AG08395 (cell line): ENCODE measurements around the gene SERPINA4.

ENCODE experiments used
- DNase-seq: peaks from one replicate; pipeline ENCODE4 v3.0.0; 2012; ENCODE audit warnings: mixed read lengths, low spot score

SERPINA4 gene, protein sequence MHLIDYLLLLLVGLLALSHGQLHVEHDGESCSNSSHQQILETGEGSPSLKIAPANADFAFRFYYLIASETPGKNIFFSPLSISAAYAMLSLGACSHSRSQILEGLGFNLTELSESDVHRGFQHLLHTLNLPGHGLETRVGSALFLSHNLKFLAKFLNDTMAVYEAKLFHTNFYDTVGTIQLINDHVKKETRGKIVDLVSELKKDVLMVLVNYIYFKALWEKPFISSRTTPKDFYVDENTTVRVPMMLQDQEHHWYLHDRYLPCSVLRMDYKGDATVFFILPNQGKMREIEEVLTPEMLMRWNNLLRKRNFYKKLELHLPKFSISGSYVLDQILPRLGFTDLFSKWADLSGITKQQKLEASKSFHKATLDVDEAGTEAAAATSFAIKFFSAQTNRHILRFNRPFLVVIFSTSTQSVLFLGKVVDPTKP

DNA sequence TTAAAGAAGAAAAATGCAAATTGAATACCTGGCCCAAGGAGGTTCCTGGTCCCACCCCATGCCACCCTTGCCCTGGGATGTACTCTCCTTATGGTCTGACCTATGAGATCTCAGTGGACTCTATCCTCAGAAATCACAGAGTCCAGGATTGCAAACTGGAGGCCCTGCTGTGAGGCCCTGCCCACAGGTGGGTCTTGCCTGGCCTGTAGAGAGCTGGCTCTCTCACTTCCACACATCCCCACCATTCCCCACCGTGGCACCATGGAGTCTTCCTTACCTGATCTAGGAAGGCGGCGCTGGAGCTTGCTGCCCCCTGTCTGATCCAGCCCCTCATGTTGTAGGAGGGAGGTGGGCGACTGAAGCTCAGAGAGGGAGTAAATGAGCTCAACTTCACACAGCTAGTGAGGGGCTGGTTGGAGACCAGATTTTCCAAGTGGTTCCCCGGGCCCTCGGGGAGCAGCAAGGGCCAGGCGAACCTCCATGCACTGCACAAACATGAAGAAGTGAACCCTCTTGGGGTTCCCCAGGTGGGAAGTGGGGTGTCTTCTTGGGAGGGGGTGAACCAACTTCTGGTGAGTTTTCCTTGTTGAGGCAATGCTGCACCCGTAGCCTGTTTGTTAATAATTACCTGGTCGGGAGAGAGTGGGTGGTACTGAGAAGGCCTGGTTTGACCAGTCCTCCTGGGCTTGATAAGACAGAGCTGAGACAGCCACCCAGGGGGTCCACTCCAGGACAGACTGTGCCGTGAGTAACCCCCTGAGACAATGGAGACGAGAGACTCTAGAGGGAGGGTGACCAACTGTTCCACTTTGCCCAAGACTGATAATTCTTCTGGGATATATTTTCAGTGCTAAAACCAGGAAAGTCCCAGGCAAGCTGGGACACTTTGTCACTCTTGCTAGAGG lies at the start of gene SERPINA4:
TSS of gene SERPINA4 (plus strand) at position 692 of the 905 bp plus-strand sequence. CDS start 2,041 bp downstream, outside the sequence.
- no peak for DNase-seq

DNA sequence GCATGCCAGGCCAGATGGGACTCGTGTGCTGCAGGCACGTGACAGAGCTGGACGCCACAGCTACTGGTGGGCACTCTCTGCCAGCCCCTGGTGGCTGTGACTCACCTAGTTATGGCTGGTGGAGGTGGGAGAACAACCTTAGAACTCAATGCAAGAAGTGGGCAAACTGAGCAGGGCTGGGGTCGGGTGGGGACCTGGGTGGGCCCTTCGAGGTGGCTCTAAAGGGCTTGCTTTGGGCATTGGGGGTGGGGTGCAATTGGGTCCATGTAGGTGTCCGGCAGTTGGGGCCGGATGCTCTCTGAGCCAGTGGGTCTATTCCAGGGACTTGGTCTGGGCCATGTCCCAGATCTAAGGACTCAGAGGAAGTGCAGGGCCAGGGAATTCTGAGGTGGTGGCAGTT lies 46.9 kb upstream of the SERPINA4 start:
- no peak for DNase-seq

DNA sequence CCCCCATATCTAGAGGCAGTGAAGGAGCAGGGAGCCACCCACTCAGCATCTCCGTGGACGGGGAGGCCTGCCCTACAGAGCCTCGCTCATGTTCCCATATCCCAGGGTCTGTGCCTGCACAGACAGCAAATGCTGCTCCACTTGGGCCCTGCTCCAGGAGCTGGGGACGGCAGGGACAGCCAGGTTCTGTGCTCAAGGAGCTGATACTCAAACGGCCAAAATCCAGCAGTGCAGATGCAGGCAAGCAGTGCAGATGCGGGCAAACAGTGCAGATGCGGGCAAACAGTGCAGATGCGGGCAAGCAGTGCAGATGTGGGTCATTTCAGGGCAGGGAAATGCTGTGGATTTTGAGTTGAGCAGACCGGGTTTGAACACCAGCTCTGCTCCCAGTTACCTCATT lies 45.8 kb upstream of the SERPINA4 start:
- DNase-seq: no peak

DNA sequence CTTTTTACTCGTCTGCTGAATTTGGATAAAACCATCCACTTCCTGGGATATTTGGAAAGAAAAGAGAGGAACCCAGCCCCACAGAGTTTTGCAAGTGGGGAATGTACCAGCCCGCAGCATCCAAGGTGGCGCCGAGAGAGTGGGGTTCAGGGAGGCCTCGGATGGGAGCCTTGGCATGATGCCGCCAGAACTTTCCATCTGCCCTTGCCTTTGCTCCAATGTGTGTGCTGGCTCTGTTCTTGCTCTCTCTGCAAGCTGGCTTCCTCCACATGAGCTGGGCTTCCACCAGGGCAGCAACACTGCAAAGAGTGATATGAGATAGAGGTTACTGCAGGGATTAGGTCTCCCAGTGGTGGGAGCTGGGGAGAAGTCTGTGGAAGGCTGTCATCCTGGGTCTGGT lies 45.4 kb upstream of the SERPINA4 start:
- no peak for DNase-seq

DNA sequence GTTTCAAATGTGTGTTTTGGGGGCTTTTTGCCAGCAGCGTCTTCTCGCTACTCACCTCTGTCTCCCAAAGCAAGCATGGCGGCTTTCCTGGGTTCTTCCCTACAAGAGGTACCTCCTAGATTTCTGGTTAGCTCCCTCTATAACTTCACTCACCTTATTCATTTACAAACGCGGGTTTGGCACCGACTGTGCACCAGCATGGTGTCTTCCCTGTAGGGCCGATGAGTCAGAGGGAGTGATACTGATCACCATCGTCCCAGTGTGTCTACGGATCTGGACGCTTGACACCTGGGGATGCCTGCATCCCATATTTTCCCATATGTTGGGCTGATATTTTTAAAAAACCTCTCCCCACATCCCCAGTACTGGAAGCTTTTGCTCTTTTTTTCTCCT lies 44.0 kb upstream of the SERPINA4 start:
- no peak for DNase-seq

DNA sequence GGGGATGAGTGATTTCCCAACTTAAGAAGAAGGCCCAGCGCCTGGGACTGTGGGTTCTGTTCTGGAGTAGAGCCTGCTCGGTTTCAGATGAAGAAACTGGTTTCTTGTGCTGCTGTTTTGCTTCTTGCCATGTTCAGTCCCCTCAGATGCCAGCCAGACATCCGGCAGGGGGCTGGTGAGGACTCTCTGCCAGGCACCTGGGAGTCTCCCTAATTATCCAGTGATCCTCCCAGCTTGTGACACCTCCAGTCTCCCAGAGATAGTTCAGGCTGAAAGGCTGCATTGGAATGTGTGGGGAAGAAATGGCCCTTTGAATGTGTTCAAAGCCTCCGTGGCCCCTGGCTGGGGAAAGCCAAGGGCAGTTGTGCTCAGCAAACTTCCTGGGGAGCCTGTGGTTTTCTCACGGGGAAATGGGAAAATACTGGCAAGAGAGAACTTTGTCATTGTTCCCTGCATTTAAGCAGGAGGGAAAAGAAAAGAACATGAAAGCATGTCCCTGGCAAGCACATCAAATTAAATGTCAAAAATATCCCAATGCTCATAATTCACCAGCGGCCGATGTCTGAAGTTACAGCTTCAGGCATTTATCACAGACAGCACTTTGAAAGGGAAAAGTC lies 43.5 kb upstream of the SERPINA4 start:
- DNase-seq: no peak

DNA sequence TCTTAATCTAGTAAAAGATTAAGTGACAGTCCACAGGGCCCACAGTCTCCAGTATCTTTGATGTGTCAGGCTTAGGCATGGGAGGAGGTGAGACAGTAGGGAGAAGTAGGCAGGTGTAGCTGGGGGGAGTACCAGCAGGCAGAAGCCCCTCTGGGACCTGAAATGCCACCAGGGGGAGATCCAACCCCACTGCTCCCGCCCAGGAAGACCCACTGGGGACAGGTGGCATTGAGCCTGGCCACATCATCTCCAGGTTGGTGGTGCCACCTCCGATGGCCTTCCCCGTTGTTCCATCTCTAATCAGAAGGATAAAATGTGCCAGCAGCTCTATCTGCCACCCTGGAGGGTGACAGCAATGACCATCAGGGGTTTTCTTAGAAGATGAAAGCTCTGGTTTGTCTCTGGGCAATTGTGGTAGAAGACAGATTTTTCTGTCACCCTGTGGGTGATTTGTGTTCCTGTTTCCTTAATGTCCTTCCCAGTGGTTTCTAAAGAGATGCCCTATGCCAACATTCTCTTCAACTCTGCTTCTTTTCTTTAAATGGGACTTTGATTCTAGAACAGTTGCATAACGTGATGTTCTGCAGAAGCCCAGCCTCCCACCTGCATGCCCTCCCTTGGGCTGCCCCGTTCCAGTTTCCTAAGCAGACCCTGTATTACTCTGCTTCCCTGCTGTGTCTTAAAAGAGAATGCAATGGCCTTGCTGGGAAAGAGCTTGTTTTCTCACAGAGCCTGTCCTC lies 39.7 kb upstream of the SERPINA4 start:
- DNase-seq: no peak

DNA sequence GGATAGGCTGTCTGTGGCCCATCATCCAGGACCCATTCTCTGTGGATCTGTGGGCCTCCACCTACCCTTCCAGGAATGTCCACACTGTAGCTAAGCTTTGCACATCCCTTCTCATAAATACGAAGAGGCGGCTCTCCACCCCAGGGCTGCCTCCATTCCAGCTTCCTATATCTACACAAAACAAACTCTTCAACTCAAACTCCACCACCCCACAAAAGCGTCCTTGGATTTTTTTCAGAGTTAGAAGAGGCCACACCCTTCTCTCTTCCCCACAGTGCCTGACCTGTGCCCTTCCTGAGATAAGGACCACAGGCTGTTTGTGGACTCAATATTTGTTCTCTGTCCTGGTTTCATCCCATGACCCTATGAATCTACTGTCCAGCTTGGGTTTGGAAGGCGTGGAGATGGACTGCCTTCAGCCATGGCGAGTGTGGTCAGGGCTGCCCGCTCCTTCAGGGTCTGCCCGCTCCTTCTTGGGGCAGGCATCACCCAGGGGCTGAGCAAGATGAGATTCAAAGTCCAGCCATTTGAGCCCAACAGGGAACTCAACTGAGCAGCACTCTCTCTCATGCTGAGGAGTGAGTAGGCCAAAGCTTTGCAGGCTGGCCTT lies 39.0 kb upstream of the SERPINA4 start:
- no peak for DNase-seq

DNA sequence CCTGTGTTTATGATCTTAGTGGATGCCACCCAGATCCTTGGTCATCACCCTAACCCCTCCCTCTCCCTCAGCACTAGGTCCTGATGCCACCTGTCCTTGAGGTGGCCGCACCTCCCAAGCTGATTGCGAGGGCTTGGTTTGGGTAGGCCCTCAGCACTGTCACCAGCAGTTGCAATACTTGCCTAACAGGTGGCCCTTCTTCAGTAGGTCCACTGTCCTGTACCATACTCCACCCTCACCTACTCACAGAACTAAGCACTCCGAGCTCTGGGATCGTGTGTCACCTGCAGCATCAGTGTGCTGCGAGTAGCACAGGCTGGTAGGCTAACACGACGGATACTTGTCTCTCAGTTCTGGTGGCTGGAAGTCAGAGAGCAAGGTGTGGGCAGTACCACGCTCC lies 38.0 kb upstream of the SERPINA4 start:
- DNase-seq: no peak

DNA sequence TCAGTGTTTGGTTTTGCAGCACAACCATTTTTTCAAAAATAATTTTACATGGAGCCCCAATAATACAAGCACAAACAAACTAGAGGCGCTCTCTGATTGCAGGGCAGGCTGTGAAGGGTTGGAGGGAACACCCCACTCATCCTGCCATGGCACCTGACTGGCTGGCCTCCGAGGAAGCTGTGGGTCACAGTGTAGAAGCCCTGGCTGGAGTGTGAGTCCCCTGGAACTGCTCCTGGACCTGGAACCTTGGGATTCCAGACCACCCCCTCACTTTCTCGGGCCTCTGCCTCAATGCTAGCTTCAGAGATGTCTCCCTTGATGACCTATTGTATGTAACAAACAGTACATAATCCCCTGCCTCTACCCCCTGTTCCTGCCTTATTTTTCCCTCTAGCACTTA lies 37.1 kb upstream of the SERPINA4 start:
- DNase-seq: no peak

DNA sequence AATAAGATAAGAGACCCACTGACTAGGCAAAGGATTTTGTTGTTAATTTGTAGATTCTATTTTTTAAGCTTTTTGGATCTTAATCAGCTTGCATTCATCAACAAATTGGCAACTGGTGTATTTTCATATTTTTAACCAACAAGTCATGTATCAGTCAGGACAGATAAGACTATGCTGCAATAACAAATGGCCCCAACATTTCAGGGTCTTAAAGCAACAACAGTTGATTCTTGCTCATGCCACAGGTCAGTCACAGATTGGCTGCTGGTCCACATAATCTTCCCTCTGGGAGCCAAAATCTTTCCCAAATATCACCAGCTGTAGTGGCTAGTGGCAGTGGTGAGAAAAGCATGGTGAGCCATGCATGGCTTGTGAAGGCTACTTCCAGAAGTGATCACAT lies 30.1 kb upstream of the SERPINA4 start:
- no peak for DNase-seq

DNA sequence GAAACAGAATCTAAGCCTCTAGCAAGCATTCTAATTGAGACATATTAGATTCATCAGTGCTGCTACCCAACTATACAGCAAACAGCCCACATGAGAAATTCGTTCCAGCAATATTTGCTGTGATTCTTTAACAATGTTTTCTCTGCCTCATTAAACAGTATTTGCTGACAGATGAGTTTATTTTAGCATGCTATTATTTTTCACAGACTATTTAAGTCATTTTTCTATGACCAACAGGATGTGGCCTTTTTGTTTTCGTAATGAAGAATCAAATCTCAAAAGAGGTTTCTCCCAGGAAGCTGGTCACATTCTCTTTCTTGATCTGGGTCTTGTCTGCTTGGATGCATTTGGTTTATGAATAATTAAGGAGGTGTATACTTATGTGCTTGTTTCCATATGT lies 28.8 kb upstream of the SERPINA4 start:
- DNase-seq: no peak

DNA sequence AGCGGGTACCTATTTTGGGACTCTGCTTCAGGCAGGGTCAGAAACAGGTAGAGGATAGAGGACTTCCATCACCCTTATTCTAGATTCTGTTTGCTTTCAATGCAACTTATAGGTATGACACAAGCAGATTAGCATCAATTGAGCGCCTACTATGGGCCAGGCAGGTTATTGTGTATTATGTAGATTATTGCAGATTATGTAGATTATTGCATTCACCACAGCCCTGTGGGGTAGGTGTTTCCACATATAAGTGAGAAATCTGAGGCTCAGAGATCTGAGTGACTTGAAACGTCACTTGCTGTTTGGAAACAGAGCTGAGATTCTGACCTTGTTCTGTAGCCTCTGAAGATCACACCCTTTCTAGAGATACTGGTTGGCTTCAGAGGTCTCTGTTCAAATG lies 25.7 kb upstream of the SERPINA4 start:
- DNase-seq: no peak

DNA sequence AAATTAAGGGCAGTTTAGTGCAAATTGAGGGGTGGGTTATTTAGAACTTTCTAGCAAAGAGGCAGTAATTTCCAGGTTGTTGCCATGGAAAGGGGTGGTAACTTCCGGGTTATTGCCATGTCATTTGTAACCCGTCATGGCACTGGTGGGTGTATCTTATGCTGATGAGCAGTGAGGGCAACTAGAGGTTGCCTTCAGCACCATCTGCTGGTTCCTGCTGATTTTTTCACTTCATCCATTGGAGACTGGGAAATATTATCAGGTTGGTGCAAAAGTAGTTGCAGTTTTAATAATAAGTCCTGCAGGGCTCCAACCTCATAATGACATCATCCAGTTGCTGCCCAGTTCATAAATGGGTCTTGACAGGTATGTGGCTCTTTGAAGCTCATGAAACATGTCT lies 24.4 kb upstream of the SERPINA4 start:
- no peak for DNase-seq

DNA sequence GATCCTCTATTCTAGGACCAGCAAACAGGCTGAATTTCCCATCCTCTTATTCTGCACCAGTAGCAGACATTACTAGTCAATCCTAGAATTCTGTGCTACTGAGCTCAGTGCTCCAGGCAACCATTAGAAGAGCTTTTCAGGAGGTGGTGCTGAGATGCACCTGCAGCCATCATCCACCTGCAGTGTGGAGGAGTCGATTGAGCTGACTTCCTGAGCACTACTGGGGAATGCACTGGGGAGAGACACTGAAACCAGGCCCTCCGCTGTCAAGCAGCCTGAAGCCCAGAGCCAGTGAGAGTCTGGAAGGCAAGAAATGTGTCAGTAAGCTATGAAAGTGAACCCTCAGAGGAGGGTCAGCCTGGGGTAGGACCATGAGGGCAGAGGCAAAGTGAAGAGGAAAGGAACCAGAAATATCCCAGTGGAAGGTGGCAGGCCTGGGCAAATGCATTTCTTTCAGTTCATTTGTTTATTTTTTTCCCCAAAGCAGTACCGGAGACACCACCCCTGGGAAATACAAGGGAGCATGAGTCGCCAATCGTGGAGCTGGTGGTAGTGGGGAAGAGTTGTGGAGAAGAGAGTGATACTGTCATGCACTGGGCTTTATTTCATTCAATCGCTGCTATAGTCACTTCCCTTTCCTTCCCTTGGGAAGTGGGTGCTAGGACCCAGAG lies 23.0 kb upstream of the SERPINA4 start:
- no peak for DNase-seq

DNA sequence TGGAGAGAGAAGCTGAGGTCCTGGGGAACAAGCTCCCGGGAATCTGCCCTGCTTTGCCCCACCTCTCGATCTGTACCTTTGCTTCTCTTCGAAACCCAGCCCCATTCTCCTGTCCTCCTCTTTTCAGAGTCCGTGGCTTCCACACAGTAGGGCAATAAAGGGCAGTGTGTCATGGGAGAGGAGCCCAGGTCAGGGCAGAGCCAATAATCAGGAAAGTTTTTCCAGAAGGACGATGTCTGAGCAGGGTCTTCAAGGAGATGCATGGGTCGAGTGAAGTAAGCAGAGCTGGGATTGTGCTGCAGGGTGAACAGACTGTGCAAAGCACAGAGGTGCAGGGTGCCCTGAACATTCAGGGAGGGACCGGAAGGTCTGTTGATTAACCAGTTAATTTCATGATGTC lies 22.1 kb upstream of the SERPINA4 start:
- DNase-seq: no peak

DNA sequence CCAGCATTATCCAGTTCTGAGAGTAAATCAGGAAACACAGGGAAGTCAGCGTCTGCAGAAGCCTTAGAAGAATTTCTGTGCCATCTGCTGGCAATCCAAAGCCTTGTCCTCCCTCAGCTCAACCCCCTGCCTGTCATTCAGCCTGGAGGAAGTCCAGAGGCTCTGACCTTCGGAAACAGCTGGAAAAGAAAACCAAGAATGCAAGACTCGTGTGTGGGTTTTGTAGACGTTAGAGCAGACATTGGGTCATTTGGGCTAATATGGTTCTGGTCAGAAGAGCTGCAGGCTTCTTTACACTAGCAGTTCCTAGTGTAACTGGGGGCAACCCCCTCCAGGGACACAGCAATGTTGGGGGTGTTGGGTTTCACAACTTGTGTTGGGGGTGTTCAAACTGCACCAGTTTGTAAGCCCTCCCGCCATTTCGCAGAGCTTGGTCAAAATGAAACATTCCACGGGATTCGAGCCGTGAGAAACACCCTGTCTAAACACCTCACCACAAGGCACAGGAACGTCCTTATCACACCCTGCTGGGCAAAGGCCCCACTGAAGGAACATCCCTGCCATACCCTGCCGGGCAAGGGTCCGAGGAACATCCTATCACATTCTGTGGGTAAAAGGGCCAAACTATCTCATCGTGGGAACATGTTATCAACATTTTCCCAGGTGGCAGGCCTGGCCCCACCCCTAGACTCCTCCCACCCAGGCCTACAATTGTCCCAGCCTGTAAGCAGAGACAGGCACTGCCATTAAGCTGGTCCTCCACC lies 21.0 kb upstream of the SERPINA4 start:
- DNase-seq: peak; percentile 22

DNA sequence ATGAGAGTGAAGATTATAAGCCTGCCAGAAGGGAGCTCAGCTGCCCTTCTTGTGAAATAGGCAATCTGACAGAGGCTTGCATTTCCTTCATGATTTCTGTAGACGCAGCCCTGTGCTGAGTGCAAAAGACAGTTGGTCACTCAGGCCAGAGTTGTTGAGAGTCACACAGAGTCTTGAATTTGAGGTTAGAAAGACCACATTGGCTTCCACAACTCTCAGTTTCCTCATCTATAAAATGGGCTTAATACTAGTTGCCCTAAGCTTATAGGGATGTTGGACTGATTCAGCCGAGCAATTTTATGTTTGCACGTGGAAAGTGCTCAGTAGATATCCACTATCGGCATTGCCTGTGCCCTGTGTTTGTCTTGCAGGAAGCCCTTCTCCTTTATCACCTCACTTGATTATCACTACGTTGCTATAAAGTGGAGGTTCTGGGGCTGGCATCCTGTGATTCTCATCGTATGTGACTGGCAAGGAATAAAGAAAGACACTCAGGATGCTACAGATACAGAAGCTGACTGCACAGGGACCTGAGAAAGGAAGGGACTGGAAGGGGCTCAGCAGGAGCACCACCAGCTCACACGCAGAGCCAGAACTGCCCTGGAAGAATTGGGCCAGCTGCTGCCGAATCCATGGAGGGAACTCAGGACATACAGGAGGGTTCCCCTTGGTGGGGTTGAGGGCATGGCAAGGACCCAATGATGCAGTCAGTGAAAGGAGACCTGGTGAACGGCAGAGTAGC lies 19.8 kb upstream of the SERPINA4 start:
- no peak for DNase-seq

DNA sequence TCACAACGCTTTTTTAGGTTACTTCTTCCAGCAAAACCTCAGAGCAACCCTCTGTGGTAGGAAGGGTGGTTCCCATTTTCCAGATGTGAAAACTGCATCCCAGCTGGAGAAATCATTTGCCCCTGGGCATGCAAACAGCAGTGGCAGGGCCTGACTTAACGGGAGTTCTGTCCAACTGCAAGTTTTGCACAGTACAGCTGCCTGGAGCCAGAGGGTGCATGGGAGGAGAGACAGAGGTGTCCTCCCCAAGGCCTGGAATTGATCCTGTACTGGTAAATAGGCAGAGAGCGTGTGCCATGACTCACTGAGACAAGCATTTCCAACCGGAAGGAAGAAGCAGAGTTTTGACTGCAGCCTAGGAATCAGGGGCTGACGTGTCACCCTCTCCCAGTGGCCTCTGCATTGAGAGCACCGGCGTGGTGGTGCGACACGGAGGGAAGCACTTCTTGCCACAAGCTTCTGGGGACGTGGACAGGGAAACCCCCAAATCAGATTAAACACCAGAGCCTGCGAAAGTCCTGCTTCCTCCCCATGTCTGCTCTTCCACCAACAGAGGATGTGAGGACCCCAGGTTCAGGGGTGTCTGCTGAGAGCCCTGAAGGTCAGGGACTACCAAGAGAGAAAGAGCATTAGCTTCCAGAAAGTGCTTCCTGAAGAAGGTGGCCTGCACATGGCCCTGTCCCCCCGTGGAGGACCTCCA lies 19.0 kb upstream of the SERPINA4 start:
- DNase-seq: peak; percentile 48
